Ovary (tissue), 3 donors: ENCODE data around the gene SND1.

Experiments
- EP300 ChIP-seq: sonication (generic); formaldehyde crosslinking; IDR thresholded peaks from one replicate; pipeline ENCODE4 v1.6.1; 2017; ENCODE audit warnings: antibody characterized with exemption
- TF ChIP-seq, protein P1 (sequence below), 3 donors: fragments of 450-650 bp in 2 of 3; fragments of 200-600 bp in 1 of 3; IDR thresholded peaks; one replicate each; pipeline versions ENCODE4 v1.5.1 to v1.8.0; 2016 to 2022; ENCODE audit warnings: antibody characterized with exemption in 3 of 3, mild to moderate bottlenecking in 1 of 3
- donor health status: DM: no; HTN: no; CAD: no.

DNA sequence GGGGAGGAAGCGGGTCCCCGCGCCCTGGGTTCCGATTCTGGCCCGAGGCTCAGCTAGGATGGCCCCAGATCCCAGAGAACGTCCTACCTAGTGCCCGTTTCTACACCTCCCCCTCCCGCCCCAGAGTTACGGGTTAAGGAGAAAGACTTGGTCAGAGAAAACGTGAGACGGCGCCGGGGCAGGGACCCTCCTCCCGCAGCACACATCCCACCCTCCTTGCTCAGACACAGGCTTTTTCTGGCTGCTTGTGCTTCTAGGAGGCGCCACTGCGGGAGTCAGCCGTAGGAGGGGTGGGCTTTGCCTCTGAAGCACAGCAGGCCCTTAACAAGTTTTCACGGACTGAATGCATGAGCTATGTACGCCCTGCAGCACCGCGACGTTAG is 484.2 kb downstream of the SND1 start:
- TF ChIP-seq, protein P1, sequence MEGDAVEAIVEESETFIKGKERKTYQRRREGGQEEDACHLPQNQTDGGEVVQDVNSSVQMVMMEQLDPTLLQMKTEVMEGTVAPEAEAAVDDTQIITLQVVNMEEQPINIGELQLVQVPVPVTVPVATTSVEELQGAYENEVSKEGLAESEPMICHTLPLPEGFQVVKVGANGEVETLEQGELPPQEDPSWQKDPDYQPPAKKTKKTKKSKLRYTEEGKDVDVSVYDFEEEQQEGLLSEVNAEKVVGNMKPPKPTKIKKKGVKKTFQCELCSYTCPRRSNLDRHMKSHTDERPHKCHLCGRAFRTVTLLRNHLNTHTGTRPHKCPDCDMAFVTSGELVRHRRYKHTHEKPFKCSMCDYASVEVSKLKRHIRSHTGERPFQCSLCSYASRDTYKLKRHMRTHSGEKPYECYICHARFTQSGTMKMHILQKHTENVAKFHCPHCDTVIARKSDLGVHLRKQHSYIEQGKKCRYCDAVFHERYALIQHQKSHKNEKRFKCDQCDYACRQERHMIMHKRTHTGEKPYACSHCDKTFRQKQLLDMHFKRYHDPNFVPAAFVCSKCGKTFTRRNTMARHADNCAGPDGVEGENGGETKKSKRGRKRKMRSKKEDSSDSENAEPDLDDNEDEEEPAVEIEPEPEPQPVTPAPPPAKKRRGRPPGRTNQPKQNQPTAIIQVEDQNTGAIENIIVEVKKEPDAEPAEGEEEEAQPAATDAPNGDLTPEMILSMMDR (IDR thresholded peaks at IDR 0.05): no peak
- no peak for TF ChIP-seq EP300
